Measurements from ENCODE around the gene SLC66A2. TPM values are rescaled to one million over a fixed set of nuclear protein-coding genes. Genes with fewer than 3 reads are reported as not detected.

Gene SLC66A2
- total RNA-seq, 1 donor from 2014 or later, result 52.9 TPM

DNA sequence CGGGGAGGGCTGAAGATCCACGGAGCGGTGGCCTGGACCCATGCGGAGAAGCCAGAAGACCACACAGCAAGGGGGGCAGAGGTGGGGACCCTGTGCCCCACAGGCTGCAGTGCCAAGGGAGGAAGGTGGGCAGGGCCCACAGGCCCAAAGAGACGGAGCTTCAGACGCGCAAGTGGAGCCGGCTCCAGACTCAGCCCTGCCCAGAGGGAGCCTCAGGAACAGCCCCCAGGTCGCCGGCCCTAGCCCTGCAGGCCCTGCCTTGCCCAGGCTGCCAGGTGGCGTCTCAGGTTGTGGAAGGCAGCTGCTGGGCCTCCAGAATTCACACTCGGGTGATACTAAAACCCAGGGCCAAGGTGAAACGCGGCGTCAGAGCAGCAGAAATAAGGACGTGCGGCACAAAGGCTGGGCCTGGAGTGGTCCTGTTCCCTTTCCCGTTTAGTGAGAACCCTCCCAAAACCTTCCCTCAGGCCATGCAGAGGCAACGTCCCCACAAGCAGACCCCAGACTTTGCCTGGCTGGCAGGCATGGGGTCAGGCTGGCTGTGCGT, 36.8 kb downstream of the SLC66A2 start:
- Histone ChIP-seq H3K27me3 (no peaks in the 10 kb centered on the region), H3K4me3 (no peak overlapping the region), H3K27ac (no peak overlapping the region), H3K4me1 (no peaks in the 10 kb centered on the region), H3K9me3 (no peaks in the 10 kb centered on the region), H3K36me3 (peaks cover 34 to 68% of the 10 kb centered on the region in 2 donors)
- intact Hi-C loops (cut with DNase I), result no loop called here
- no peak for DNase-seq (ENCODE audit: low spot score in 2 of 2)
- no peak for TF ChIP-seq CTCF (IDR thresholded peaks at IDR 0.05)

DNA sequence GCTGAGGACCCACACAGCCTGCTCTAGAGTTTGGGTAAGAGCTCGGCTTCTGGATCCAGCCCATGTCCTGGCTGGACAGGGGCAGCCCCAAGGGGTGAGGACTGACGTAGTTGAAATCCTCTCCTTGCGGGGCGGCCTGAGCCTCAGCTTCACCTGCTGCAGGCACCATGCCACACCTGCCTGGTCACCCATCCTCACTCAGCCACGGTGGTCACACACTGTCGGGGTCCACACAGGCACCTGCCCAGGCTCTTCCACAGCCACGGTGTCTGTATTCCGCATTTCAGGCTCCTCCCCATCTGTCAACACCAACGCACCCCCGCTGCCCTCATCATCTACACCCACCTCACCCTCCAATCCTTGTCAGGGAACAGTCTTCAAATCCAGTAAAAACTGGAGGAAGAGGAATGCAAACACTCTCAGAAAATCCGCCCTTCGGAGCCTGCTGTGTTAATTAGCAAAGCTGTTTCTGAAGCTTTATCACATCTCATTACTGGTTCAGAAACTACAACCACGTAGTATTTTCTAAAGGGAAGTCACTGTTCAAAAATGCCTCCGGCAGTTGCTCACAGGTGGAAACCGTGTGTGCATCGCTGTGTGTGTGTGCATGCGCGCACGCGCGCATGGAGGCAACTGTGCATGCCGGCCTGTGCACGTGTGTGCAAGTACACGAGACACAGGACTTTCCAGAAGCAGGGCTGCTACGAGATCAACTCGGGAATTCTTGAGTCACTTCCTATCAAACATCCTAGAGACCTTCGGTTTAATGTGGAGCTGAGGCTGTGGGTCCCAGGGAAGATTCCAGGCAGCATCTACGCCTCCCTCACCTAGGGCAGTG, 38.2 kb downstream of the SLC66A2 start:
- no peak for DNase-seq (ENCODE audit: low spot score in 2 of 2)
- intact Hi-C loops (cut with DNase I), result no loop called here
- peaks cover 25 to 64% of the 10 kb centered on the region in 2 donors for H3K36me3 ChIP-seq

DNA sequence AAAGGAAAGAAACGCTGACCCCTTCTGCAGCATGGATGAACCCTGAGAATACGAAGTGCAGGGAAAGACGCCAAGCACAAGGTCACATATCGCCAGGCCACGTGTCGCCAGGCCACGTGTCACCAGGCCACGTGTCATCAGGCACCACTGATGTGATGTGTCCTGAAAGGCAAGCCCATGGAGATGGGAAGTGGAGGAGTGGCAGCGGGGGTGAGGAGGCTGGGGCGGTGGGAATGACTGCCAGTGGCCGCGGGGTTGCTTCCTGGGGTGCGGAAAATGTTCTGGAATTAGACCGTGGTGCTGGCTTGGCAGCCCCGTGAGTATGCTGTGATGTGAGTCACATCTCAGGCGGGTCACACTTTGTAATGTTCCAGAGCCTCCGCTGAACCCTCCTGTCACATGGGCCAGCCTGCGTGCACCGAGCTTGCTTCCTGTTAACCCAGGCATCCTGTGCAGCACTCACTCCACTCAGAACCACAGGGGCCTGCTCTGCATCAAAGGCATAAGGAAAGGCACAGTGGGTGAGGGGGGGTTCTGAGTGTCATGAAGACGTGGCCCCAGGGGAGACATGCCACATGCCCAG, 39.0 kb downstream of the SLC66A2 start:
- TF ChIP-seq CTCF (IDR thresholded peaks at IDR 0.05), result no peak
- intact Hi-C loops (cut with DNase I), result no loop called here
- Histone ChIP-seq H3K9me3 (no peaks in the 10 kb centered on the region), H3K27ac (no peak overlapping the region), H3K27me3 (no peaks in the 10 kb centered on the region), H3K4me1 (no peaks in the 10 kb centered on the region), H3K4me3 (no peak overlapping the region), H3K36me3 (peaks cover 25 to 57% of the 10 kb centered on the region in 2 donors)
- no peak for DNase-seq (ENCODE audit: low spot score in 2 of 2)

More for the DNA sequence above, 38.2 kb downstream of the SLC66A2 start:
- no peaks in the 10 kb centered on the region for H3K27me3 ChIP-seq
- H3K9me3 ChIP-seq, result no peaks in the 10 kb centered on the region
- H3K27ac ChIP-seq, result no peak overlapping the region
- no peak for TF ChIP-seq CTCF (IDR thresholded peaks at IDR 0.05)
- H3K4me3 ChIP-seq, result no peak overlapping the region
- H3K4me1 ChIP-seq, result no peaks in the 10 kb centered on the region

DNA sequence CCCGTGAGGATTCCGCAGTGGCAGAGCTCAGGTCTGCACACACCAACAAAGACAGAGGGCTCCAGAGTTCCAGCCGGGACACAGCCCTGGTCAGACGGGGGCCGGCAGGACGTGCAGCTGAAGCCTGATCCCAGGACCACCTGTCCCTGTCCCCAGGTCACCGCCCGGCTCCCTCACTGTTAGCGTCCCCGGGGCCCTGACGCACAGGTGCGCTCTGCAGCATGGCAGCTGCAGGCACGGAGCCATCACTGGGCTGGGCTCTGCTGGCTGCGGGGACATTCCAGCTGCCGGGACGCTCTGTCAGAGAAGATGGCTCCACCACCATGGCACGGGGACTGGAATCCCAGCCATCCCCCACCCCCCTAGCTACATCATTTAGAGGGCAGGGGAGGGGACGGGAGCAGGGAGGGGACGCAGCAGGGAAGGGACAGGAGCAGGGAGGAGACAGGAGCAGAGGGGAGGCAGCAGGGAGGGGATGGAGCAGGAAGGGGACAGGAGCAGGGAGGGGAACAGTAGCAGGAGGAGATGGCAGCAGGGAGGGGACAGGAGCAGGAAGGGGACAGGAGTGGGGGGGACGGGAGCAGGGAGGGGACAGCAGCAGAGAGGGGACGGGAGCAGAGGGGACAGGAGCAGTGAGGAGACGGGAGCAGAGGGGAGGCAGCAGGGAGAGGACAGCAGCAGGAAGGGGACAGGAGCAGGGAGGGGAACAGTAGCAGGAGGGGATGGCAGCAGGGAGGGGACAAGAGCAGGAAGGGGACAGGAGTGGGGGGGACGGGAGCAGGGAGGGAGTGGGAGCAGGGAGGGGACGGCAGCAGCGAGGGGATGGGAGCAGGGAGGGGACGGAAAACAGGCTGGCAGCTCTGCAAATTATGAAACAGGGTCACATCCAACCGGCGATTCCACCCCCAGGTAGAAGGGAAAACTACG, 39.8 kb downstream of the SLC66A2 start:
- H3K27me3 ChIP-seq, result no peaks in the 10 kb centered on the region
- H3K36me3 ChIP-seq, result peaks cover 18 to 48% of the 10 kb centered on the region in 2 donors
- no peak for TF ChIP-seq CTCF (IDR thresholded peaks at IDR 0.05)
- no peaks in the 10 kb centered on the region for H3K9me3 ChIP-seq
- H3K4me3 ChIP-seq, result no peak overlapping the region
- DNase-seq (ENCODE audit: low spot score in 2 of 2), result no peak
- intact Hi-C loops (cut with DNase I), result no loop called here
- no peaks in the 10 kb centered on the region for H3K4me1 ChIP-seq
- no peak overlapping the region for H3K27ac ChIP-seq

GRCh38 chr18:79910563-79911343, 40.7 kb downstream of the SLC66A2 start:
- intact Hi-C loops (cut with DNase I), result no loop called here
- H3K9me3 ChIP-seq, result no peaks in the 10 kb centered on the region
- H3K27me3 ChIP-seq, result no peaks in the 10 kb centered on the region
- H3K36me3 ChIP-seq, result peaks cover 13 to 40% of the 10 kb centered on the region in 2 donors
- H3K4me1 ChIP-seq, result no peaks in the 10 kb centered on the region
- no peak for DNase-seq (ENCODE audit: low spot score in 2 of 2)
- no peak for TF ChIP-seq CTCF (IDR thresholded peaks at IDR 0.05)
- H3K27ac ChIP-seq, result no peak overlapping the region
- no peak overlapping the region for H3K4me3 ChIP-seq

Data from ascending aorta (tissue), 2 donors.